ENCODE measurements around the gene ZNF579. TPM values are rescaled to one million over a fixed set of nuclear protein-coding genes. Genes with fewer than 3 reads are reported as not detected.

Gene ZNF579
- total RNA-seq, 2 experiments from 2014 or later = 6.7 to 7.1 TPM

GRCh38 chr19:55550321-55550650 lies 30.4 kb downstream of the ZNF579 start:
- Mint-ChIP-seq H3K9me3 (no peaks in the 10 kb centered on the region), H3K4me1 (ENCODE audit: low read depth) (no peaks in the 10 kb centered on the region), H3K4me3 (no peak overlapping the region), H3K36me3 (ENCODE audit: low read depth) (no peaks in the 10 kb centered on the region), H3K27me3 (peaks cover 29% of the 10 kb centered on the region), H3K27ac (no peak overlapping the region)
- Histone ChIP-seq H3K27ac (ENCODE audit: low read depth in 1 of 2, low read length in 2 of 2) (no peak overlapping the region), H3K4me1 (ENCODE audit: insufficient read depth, low read length) (no peaks in the 10 kb centered on the region), H3K36me3 (ENCODE audit: insufficient read depth, low read length) (no peaks in the 10 kb centered on the region), H3K4me3 (ENCODE audit: low read length) (no peak overlapping the region), H3K27me3 (ENCODE audit: control insufficient read depth in 1 of 2, insufficient read depth in 2 of 2, low read length in 2 of 2) (peaks cover 12 to 14% of the 10 kb centered on the region in 2 experiments), H3K9me3 (ENCODE audit: control insufficient read depth in 1 of 2, insufficient read depth in 1 of 2, low read length in 2 of 2) (peaks cover 0 to 6% of the 10 kb centered on the region in 2 experiments)
- ChIA-PET CTCF (no interaction called here), POLR2A (no interaction called here)
- intact Hi-C loops (cut with DNase I, micrococcal nuclease) = no loop called here
- no peak for DNase-seq
- TF ChIP-seq CTCF (IDR thresholded peaks at IDR 0.05) = no peak
- ATAC-seq (ENCODE audit: poor library complexity) = no peak

- H3K9me3 Mint-ChIP-seq = no peaks in the 10 kb centered on the region
- DNase-seq (no peak), ATAC-seq (ENCODE audit: poor library complexity) (no peak)
- Histone ChIP-seq H3K9me3 (ENCODE audit: control insufficient read depth in 1 of 2, insufficient read depth in 1 of 2, low read length in 2 of 2) (peaks cover 0 to 7% of the 10 kb centered on the region in 2 experiments), H3K4me3 (ENCODE audit: low read length) (no peak overlapping the region), H3K36me3 (ENCODE audit: insufficient read depth, low read length) (no peaks in the 10 kb centered on the region), H3K27me3 (ENCODE audit: control insufficient read depth in 1 of 2, insufficient read depth in 2 of 2, low read length in 2 of 2) (peaks cover 12 to 16% of the 10 kb centered on the region in 2 experiments), H3K27ac (ENCODE audit: low read depth in 1 of 2, low read length in 2 of 2) (no peak overlapping the region), H3K4me1 (ENCODE audit: insufficient read depth, low read length) (no peaks in the 10 kb centered on the region)
- no peak overlapping the region for H3K27ac Mint-ChIP-seq
- no peaks in the 10 kb centered on the region for H3K36me3 Mint-ChIP-seq (ENCODE audit: low read depth)
- intact Hi-C loops (cut with DNase I, micrococcal nuclease) = no loop called here
- ChIA-PET POLR2A (no interaction called here), CTCF (interaction anchor here (0.7 kb wide), 1 partner anchor 154 kb away, joined by 4 read pairs; no protein-coding TSS in a partner anchor)
- peaks cover 29% of the 10 kb centered on the region for H3K27me3 Mint-ChIP-seq
- TF ChIP-seq CTCF (IDR thresholded peaks at IDR 0.05) = no peak
- no peak overlapping the region for H3K4me3 Mint-ChIP-seq
- no peaks in the 10 kb centered on the region for H3K4me1 Mint-ChIP-seq (ENCODE audit: low read depth)
Measured at GRCh38 chr19:55549500-55550320, 30.9 kb downstream of the ZNF579 start.

- ChIA-PET CTCF (no interaction called here), POLR2A (no interaction called here)
- TF ChIP-seq CTCF (IDR thresholded peaks at IDR 0.05) = no peak
- H3K4me3 Mint-ChIP-seq = no peak overlapping the region
- no peaks in the 10 kb centered on the region for H3K4me1 Mint-ChIP-seq (ENCODE audit: low read depth)
- H3K27ac ChIP-seq (ENCODE audit: low read depth in 1 of 2, low read length in 2 of 2) = no peak overlapping the region
- peaks cover 32% of the 10 kb centered on the region for H3K27me3 Mint-ChIP-seq
- intact Hi-C loops (cut with DNase I, micrococcal nuclease) = no loop called here
- H3K27me3 ChIP-seq (ENCODE audit: control insufficient read depth in 1 of 2, insufficient read depth in 2 of 2, low read length in 2 of 2) = peaks cover 12 to 16% of the 10 kb centered on the region in 2 experiments
- H3K9me3 ChIP-seq (ENCODE audit: control insufficient read depth in 1 of 2, insufficient read depth in 1 of 2, low read length in 2 of 2) = peaks cover 0 to 10% of the 10 kb centered on the region in 2 experiments
- no peak overlapping the region for H3K4me3 ChIP-seq (ENCODE audit: low read length)
- H3K36me3 Mint-ChIP-seq (ENCODE audit: low read depth) = no peaks in the 10 kb centered on the region
- no peaks in the 10 kb centered on the region for H3K36me3 ChIP-seq (ENCODE audit: insufficient read depth, low read length)
- H3K9me3 Mint-ChIP-seq = no peaks in the 10 kb centered on the region
- ATAC-seq (ENCODE audit: poor library complexity) (no peak), DNase-seq (no peak)
- H3K4me1 ChIP-seq (ENCODE audit: insufficient read depth, low read length) = no peaks in the 10 kb centered on the region
- H3K27ac Mint-ChIP-seq = no peak overlapping the region
Measured at GRCh38 chr19:55546822-55547614, 33.6 kb downstream of the ZNF579 start.

All from CD4-positive, alpha-beta T cell (primary cell).